Karpas-422 (cell line): ENCODE results near the gene STOX2. TPM values are rescaled to one million over a fixed set of nuclear protein-coding genes. Genes with fewer than 3 reads are reported as not detected.

ENCODE experiments used
- DNase-seq: peaks from one replicate; pipeline ENCODE4 v3.0.0-alpha.2; 2015
- H2AFZ ChIP-seq: fragments of 200-600 bp; sonication (generic); 2 replicates; pipeline ENCODE4 v1.6.1; 2014; ENCODE audit warnings: antibody characterized with exemption, low read length, mixed read lengths
- H3K27ac ChIP-seq: fragments of 200-600 bp; sonication (generic); 2 replicates; pipeline ENCODE4 v1.5.1; 2014; ENCODE audit warnings: mild to moderate bottlenecking, low read length, moderate library complexity
- H3K27me3 ChIP-seq: fragments of 200-600 bp; sonication (generic); 2 replicates; pipeline ENCODE4 v1.6.1; 2014; ENCODE audit warnings: low read length, mixed read lengths
- H3K36me3 ChIP-seq: fragments of 200-600 bp; sonication (generic); 2 replicates; pipeline ENCODE4 v1.6.1; 2014; ENCODE audit warnings: low read length, mixed read lengths; ENCODE audit not compliant: insufficient read depth
- H3K4me1 ChIP-seq: fragments of 200-600 bp; sonication (generic); 2 replicates; pipeline ENCODE4 v1.6.1; 2014; ENCODE audit warnings: mild to moderate bottlenecking, low read length, mixed read lengths
- H3K4me2 ChIP-seq: fragments of 200-600 bp; sonication (generic); 2 replicates; pipeline ENCODE4 v1.6.1; 2014; ENCODE audit warnings: low read length, low read depth, mild to moderate bottlenecking; ENCODE audit not compliant: poor library complexity, severe bottlenecking
- H3K4me3 ChIP-seq: fragments of 200-600 bp; sonication (generic); 2 replicates; pipeline ENCODE4 v1.5.1; 2014; ENCODE audit warnings: mild to moderate bottlenecking, antibody characterized with exemption, low read length, mixed read lengths
- H3K79me2 ChIP-seq: fragments of 200-600 bp; sonication (generic); 2 replicates; pipeline ENCODE4 v1.6.1; 2014; ENCODE audit warnings: mild to moderate bottlenecking, low read length, mixed read lengths
- H3K9ac ChIP-seq: fragments of 200-600 bp; sonication (generic); 2 replicates; pipeline ENCODE4 v1.6.0; 2014; ENCODE audit warnings: low read length
- H3K9me2 ChIP-seq: fragments of 200-600 bp; sonication (generic), shearing (Covaris generic); replicated peaks from 2 replicates; pipeline ENCODE4 v1.6.0; 2014; ENCODE audit warnings: mild to moderate bottlenecking, low read length, moderate library complexity; ENCODE audit not compliant: insufficient read depth
- H3K9me3 ChIP-seq: fragments of 300-700, 200-600 bp; sonication (generic); 2 replicates; pipeline ENCODE4 v1.6.1; 2014; ENCODE audit warnings: low read length, mixed read lengths
- H4K20me1 ChIP-seq: fragments of 200-600 bp; sonication (generic); 2 replicates; pipeline ENCODE4 v1.6.1; 2014; ENCODE audit warnings: mild to moderate bottlenecking, antibody characterized with exemption, low read length, low read depth; ENCODE audit not compliant: insufficient read depth
- total RNA-seq: library from RNA; depleted of rRNA; stranded (reverse); fragments of >200 nt; shearing (Covaris generic); gene quantifications from 2 replicates; pipeline ENCODE4 v1.2.3, GENCODE V29; 2014; ENCODE audit warnings: low replicate concordance

STOX2 gene
- total RNA-seq, 1 experiment from 2014 or later = not detected

- Histone ChIP-seq H3K9me2 (no peaks in the 10 kb centered on the region), H2AFZ (no peak overlapping the region), H3K79me2 (no peaks in the 10 kb centered on the region), H3K4me2 (no peak overlapping the region), H3K36me3 (no peaks in the 10 kb centered on the region), H3K27ac (no peak overlapping the region), H4K20me1 (no peaks in the 10 kb centered on the region), H3K9me3 (no peaks in the 10 kb centered on the region), H3K9ac (no peak overlapping the region), H3K27me3 (no peaks in the 10 kb centered on the region), H3K4me1 (no peaks in the 10 kb centered on the region), H3K4me3 (no peak overlapping the region)
- DNase-seq = no peak
These were observed 19.8 kb upstream of the STOX2 start for GRCh38 chr4:183885205-183885720.

- H2AFZ ChIP-seq = no peak overlapping the region
- no peak overlapping the region for H3K9ac ChIP-seq
- H3K27me3 ChIP-seq = no peaks in the 10 kb centered on the region
- no peak for DNase-seq
- no peaks in the 10 kb centered on the region for H3K36me3 ChIP-seq
- no peak overlapping the region for H3K27ac ChIP-seq
- no peaks in the 10 kb centered on the region for H3K9me3 ChIP-seq
- no peaks in the 10 kb centered on the region for H3K4me1 ChIP-seq
- H4K20me1 ChIP-seq = no peaks in the 10 kb centered on the region
- H3K9me2 ChIP-seq = no peaks in the 10 kb centered on the region
- H3K4me2 ChIP-seq = no peak overlapping the region
- no peak overlapping the region for H3K4me3 ChIP-seq
- no peaks in the 10 kb centered on the region for H3K79me2 ChIP-seq
These were observed 17.8 kb upstream of the STOX2 start for GRCh38 chr4:183887351-183887750.

GRCh38 chr4:183888564-183888963, 16.5 kb upstream of the STOX2 start:
- Histone ChIP-seq H2AFZ (no peak overlapping the region), H3K27ac (no peak overlapping the region), H3K4me2 (no peak overlapping the region), H3K27me3 (no peaks in the 10 kb centered on the region), H3K9me2 (no peaks in the 10 kb centered on the region), H4K20me1 (no peaks in the 10 kb centered on the region), H3K4me1 (no peaks in the 10 kb centered on the region), H3K9ac (no peak overlapping the region), H3K9me3 (no peaks in the 10 kb centered on the region), H3K4me3 (no peak overlapping the region), H3K36me3 (no peaks in the 10 kb centered on the region), H3K79me2 (no peaks in the 10 kb centered on the region)
- DNase-seq = no peak

DNA sequence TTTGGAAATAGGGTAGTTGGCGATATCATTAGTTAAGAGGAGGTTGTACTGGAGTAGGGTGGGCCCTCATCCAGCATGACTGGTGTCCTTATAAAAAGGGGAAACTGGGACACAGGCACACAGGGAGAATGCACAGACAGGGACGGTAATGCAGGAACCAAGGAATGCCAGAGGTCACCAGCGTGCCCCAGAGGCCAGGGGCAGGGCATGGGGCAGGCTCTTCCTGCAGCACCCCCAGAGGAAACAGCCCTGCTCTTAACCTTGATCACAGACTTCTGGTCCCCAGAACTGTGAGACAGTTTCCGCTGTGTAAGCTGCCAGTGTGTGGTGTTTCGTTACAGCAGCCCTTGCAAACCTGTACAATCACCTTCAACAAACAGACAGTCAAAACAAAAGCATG, 15.9 kb upstream of the STOX2 start:
- no peak overlapping the region for H3K4me2 ChIP-seq
- no peak overlapping the region for H3K27ac ChIP-seq
- no peak overlapping the region for H3K9ac ChIP-seq
- no peak overlapping the region for H2AFZ ChIP-seq
- H3K79me2 ChIP-seq = no peaks in the 10 kb centered on the region
- H3K9me3 ChIP-seq = no peaks in the 10 kb centered on the region
- no peak overlapping the region for H3K4me3 ChIP-seq
- no peaks in the 10 kb centered on the region for H3K27me3 ChIP-seq
- no peaks in the 10 kb centered on the region for H3K9me2 ChIP-seq
- no peaks in the 10 kb centered on the region for H4K20me1 ChIP-seq
- no peaks in the 10 kb centered on the region for H3K4me1 ChIP-seq
- no peaks in the 10 kb centered on the region for H3K36me3 ChIP-seq
- DNase-seq = no peak

DNA sequence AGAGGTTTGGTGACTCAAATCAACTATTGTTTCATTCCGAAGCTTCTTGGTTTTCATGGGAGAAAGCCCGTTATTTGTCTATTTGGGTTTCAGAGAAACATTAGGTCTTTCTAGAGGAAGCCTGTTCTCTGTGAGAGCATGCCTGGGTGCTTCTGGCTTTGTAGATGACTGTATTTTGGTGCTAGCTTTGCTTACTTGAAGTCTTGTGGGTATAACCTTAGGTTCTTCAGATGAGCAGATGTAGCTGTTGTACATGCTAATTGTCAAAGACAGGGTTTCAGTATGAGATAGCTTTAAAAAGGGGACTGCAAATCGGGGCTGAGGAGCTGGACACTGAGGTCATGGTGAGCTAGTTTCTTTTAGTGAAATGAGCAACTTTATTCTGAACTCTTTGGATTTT, 7.9 kb upstream of the STOX2 start:
- Histone ChIP-seq H2AFZ (no peak overlapping the region), H3K9me2 (no peaks in the 10 kb centered on the region), H3K9me3 (no peaks in the 10 kb centered on the region), H3K9ac (no peak overlapping the region), H3K4me3 (no peak overlapping the region), H3K4me1 (no peaks in the 10 kb centered on the region), H3K4me2 (no peak overlapping the region), H3K36me3 (no peaks in the 10 kb centered on the region), H4K20me1 (no peaks in the 10 kb centered on the region), H3K27ac (no peak overlapping the region), H3K79me2 (no peaks in the 10 kb centered on the region), H3K27me3 (no peaks in the 10 kb centered on the region)
- DNase-seq = no peak

- Histone ChIP-seq H3K4me3 (no peak overlapping the region), H3K4me1 (no peaks in the 10 kb centered on the region)
- no peak for DNase-seq
These were observed 6.7 kb upstream of the STOX2 start for GRCh38 chr4:183898456-183898855.

GRCh38 chr4:183903021-183903760, 1.9 kb upstream of the STOX2 start:
- no peaks in the 10 kb centered on the region for H3K9me2 ChIP-seq
- no peak overlapping the region for H2AFZ ChIP-seq
- H3K9me3 ChIP-seq = no peaks in the 10 kb centered on the region
- H3K4me1 ChIP-seq = no peaks in the 10 kb centered on the region
- no peaks in the 10 kb centered on the region for H4K20me1 ChIP-seq
- H3K36me3 ChIP-seq = no peaks in the 10 kb centered on the region
- no peak overlapping the region for H3K4me2 ChIP-seq
- no peak overlapping the region for H3K4me3 ChIP-seq
- DNase-seq = no peak
- no peaks in the 10 kb centered on the region for H3K79me2 ChIP-seq
- H3K9ac ChIP-seq = no peak overlapping the region
- no peaks in the 10 kb centered on the region for H3K27me3 ChIP-seq
- H3K27ac ChIP-seq = no peak overlapping the region

More at GRCh38 chr4:183898456-183898855, 6.7 kb upstream of the STOX2 start:
- Histone ChIP-seq H3K79me2 (no peaks in the 10 kb centered on the region), H2AFZ (no peak overlapping the region), H4K20me1 (no peaks in the 10 kb centered on the region), H3K9me2 (no peaks in the 10 kb centered on the region), H3K9me3 (no peaks in the 10 kb centered on the region), H3K4me2 (no peak overlapping the region), H3K9ac (no peak overlapping the region), H3K27me3 (no peaks in the 10 kb centered on the region), H3K27ac (no peak overlapping the region), H3K36me3 (no peaks in the 10 kb centered on the region)

- Histone ChIP-seq H2AFZ (no peak overlapping the region), H3K27me3 (no peaks in the 10 kb centered on the region)
These were observed 734 bp downstream of the STOX2 start for GRCh38 chr4:183905593-183906488.

More at GRCh38 chr4:183905593-183906488, 734 bp downstream of the STOX2 start:
- Histone ChIP-seq H3K9me2 (no peaks in the 10 kb centered on the region), H3K79me2 (no peaks in the 10 kb centered on the region), H3K4me1 (no peaks in the 10 kb centered on the region), H4K20me1 (no peaks in the 10 kb centered on the region), H3K4me2 (no peak overlapping the region), H3K9ac (no peak overlapping the region), H3K36me3 (no peaks in the 10 kb centered on the region), H3K9me3 (no peaks in the 10 kb centered on the region), H3K4me3 (no peak overlapping the region), H3K27ac (no peak overlapping the region)
- DNase-seq = no peak
